OCI-LY3 (cell line): ENCODE data around the gene SESN1.

ENCODE experiments used
- EZH2phosphoT487 ChIP-seq: fragments of 200-600 bp; shearing (Covaris generic); IDR thresholded peaks from 2 replicates; pipeline ENCODE4 v1.6.1; 2018; ENCODE audit warnings: antibody characterized with exemption, mixed run types, low read depth
- TF ChIP-seq, protein P1 (sequence below): fragments of 200-600, 300-600 bp; sonication (generic); IDR thresholded peaks from 2 replicates; pipeline ENCODE4 v1.5.1; 2014; ENCODE audit warnings: antibody characterized with exemption, low read length, low read depth

GRCh38 chr6:109117346-109118035, 22.8 kb upstream of the SESN1 start:
- no peak for TF ChIP-seq EZH2phosphoT487
- TF ChIP-seq, protein P1, sequence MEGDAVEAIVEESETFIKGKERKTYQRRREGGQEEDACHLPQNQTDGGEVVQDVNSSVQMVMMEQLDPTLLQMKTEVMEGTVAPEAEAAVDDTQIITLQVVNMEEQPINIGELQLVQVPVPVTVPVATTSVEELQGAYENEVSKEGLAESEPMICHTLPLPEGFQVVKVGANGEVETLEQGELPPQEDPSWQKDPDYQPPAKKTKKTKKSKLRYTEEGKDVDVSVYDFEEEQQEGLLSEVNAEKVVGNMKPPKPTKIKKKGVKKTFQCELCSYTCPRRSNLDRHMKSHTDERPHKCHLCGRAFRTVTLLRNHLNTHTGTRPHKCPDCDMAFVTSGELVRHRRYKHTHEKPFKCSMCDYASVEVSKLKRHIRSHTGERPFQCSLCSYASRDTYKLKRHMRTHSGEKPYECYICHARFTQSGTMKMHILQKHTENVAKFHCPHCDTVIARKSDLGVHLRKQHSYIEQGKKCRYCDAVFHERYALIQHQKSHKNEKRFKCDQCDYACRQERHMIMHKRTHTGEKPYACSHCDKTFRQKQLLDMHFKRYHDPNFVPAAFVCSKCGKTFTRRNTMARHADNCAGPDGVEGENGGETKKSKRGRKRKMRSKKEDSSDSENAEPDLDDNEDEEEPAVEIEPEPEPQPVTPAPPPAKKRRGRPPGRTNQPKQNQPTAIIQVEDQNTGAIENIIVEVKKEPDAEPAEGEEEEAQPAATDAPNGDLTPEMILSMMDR: no peak
